GM10248 (cell line): Measurements from ENCODE around the gene OSTC.

Experiments
- CTCF ChIA-PET: fragments of 300-600 bp; sonication (Branson Sonifier 250); formaldehyde crosslinking; extraction: SDS; loops from one replicate; lab custom pipeline; 2021; ENCODE audit warnings: antibody characterized with exemption; lab: Yijun Ruan, JAX
- POLR2A ChIA-PET: fragments of 350-650 bp; sonication (Branson Sonifier 250); formaldehyde crosslinking; extraction: SDS; loops from one replicate; lab custom pipeline; 2020; ENCODE audit warnings: antibody characterized with exemption; lab: Yijun Ruan, JAX
- DNase-seq: peaks from one replicate; pipeline ENCODE4 v3.0.0; 2012; ENCODE audit errors: extremely low spot score
- TF ChIP-seq, protein P1 (sequence below): IDR thresholded peaks from 2 replicates; pipeline ENCODE4 v1.5.1; 2012; ENCODE audit warnings: mild to moderate bottlenecking, low read depth; ENCODE audit errors: extremely low read depth, missing control alignments, control extremely low read depth

The OSTC gene

GRCh38 chr4:108637856-108638255 lies 12.5 kb upstream of the OSTC start:
- DNase-seq: no peak
- ChIA-PET CTCF (interaction anchor here (2.4 kb wide), 1 partner anchor 11 kb away, joined by 7 read pairs; no protein-coding TSS in a partner anchor), POLR2A (no interaction called here)
- TF ChIP-seq, protein P1, sequence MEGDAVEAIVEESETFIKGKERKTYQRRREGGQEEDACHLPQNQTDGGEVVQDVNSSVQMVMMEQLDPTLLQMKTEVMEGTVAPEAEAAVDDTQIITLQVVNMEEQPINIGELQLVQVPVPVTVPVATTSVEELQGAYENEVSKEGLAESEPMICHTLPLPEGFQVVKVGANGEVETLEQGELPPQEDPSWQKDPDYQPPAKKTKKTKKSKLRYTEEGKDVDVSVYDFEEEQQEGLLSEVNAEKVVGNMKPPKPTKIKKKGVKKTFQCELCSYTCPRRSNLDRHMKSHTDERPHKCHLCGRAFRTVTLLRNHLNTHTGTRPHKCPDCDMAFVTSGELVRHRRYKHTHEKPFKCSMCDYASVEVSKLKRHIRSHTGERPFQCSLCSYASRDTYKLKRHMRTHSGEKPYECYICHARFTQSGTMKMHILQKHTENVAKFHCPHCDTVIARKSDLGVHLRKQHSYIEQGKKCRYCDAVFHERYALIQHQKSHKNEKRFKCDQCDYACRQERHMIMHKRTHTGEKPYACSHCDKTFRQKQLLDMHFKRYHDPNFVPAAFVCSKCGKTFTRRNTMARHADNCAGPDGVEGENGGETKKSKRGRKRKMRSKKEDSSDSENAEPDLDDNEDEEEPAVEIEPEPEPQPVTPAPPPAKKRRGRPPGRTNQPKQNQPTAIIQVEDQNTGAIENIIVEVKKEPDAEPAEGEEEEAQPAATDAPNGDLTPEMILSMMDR: no peak

- ChIA-PET POLR2A (no interaction called here), CTCF (no interaction called here)
- TF ChIP-seq, protein P1: no peak
- DNase-seq: no peak
Observed at GRCh38 chr4:108644237-108644636, 6.2 kb upstream of the OSTC start.

DNA sequence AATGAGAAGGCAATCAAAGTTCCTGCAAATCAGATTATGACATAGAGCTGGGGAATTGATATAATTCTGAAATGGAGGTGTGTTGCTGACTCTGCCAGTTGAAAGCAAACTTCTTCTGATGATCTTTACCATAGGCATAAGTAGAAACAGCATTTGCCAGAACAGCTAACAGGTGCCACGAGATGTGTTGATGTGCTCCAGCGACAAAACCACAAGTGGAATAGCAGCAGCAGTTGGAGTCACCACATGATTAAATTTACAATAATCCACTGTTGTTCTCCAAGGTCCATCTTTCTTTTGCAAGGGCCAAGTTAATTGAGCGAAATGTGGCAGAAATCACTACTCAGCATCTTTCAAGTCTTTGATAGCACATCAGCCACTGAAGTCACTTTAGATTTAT lies 3.7 kb upstream of the OSTC start:
- TF ChIP-seq, protein P1: no peak
- no peak for DNase-seq
- POLR2A ChIA-PET: interaction anchor here (0.8 kb wide), 1 partner anchor 19 kb away, joined by 6 read pairs; no protein-coding TSS in a partner anchor
- CTCF ChIA-PET: interaction anchor here (1.1 to 1.4 kb wide), 2 partner anchors 19 to 448 kb away, joined by 3 read pairs; no protein-coding TSS in a partner anchor

DNA sequence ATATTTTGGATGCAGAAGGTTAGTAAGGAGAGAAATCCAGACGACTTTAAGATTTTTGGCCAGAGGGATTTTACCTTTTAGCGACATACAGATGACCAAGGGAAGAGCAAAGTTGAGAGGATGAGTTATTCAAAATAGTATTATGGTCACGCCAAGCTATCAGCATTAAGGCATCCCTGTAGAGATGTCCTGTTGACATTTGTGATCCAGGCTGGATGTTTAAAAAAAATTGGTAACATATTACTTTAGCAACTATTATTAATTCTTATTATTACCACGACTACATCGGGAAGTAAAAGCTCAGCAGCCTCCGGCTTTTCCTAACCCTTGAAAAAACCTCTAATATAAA lies 562 bp upstream of the OSTC start:
- ChIA-PET CTCF (interaction anchor here (1.1 to 2.3 kb wide), 8 partner anchors 10 to 28 kb away, joined by 3 to 10 read pairs (median 6); no protein-coding TSS in a partner anchor), POLR2A (interaction anchor here (1.5 to 1.9 kb wide), 2 partner anchors 14 to 30 kb away, joined by 4 to 7 read pairs; partner anchors contain the start of gene RPL34)
- no peak for DNase-seq
- TF ChIP-seq, protein P1: no peak

- TF ChIP-seq, protein P1: no peak
- CTCF ChIA-PET: interaction anchor here (1.0 to 1.7 kb wide), 5 partner anchors 11 to 782 kb away, joined by 3 to 10 read pairs (median 4); partner anchors contain the start of gene SEC24B
- no peak for DNase-seq
- POLR2A ChIA-PET: interaction anchor here (1.1 to 1.9 kb wide), 3 partner anchors 16 to 31 kb away, joined by 3 to 7 read pairs (median 4); partner anchors contain the start of gene RPL34
Observed at GRCh38 chr4:108651014-108651791, 804 bp downstream of the OSTC start.

- CTCF ChIA-PET: interaction anchor here (0.8 to 2.7 kb wide), 3 partner anchors 9 to 16 kb away, joined by 3 to 10 read pairs (median 6); partner anchors contain the start of gene OSTC
- POLR2A ChIA-PET: no interaction called here
- TF ChIP-seq, protein P1: no peak
- no peak for DNase-seq
Observed at GRCh38 chr4:108662629-108663028, 12.2 kb downstream of the OSTC start.
